BE2C (cell line): ENCODE results near the gene ADAMTS17.
A peak's percentile ranks its signal among the peaks of the same experiment; 100 is the strongest.

Experiments
- DNase-seq: peaks from one replicate; pipeline ENCODE4 v3.0.0-alpha.2; 2020
- H3K27me3 ChIP-seq: fragments of 250-450 bp; sonication (Bioruptor Pico); 2 replicates; pipeline ENCODE4 v1.5.1; 2020; ENCODE audit warnings: mild to moderate bottlenecking
- H3K36me3 ChIP-seq: fragments of 250-450 bp; sonication (Bioruptor Pico); 2 replicates; pipeline ENCODE4 v1.5.1; 2020; ENCODE audit warnings: mild to moderate bottlenecking
- H3K4me1 ChIP-seq: fragments of 250-450 bp; sonication (Bioruptor Pico); 2 replicates; pipeline ENCODE4 v1.5.1; 2020
- H3K4me3 ChIP-seq: 2 replicates; pipeline ENCODE4 v1.5.1; 2011; ENCODE audit warnings: low read depth, low read length
- H3K9me3 ChIP-seq: fragments of 250-450 bp; sonication (Bioruptor Pico); 2 replicates; pipeline ENCODE4 v1.5.1; 2020
- TF ChIP-seq, protein P1 (sequence below): IDR thresholded peaks from 2 replicates; pipeline ENCODE4 v1.5.1; 2012; ENCODE audit warnings: mild to moderate bottlenecking, low read depth, low read length

The ADAMTS17 gene

DNA sequence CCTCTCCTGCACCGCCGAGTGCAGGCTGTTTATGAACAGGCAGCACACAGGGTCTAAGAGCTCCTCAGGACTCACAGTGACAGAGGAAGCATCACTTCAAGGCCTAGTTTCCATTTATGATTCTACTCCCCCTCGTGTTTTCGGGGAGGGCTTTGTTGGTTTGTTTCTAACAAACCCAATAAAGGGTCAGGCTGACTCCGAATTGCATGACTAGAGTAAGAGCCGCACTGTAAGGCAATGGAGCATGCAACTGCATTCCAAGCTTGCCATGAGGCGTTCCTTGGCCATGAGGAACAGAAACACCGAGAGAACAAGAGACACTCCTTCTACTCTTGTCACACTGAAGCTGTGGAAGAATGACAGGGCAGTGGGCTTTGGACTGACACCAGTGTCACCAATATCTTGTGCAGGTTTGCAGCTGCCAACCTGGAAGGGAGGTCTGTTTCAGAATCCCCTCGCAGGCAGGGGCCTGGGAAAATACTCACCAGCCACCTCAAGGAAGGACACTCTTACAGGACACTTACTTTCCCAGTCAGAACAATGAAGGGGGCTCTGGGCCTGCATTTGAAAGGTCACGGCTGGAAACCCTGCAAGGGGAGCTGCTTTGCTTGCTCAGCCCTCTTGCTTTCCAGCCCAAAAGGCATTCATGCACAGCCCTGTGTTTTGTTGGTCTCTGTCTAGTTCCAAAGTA is 96.8 kb downstream of the ADAMTS17 start:
- H3K4me3 ChIP-seq, result no peak overlapping the region
- H3K4me1 ChIP-seq, result no peaks in the 10 kb centered on the region
- no peaks in the 10 kb centered on the region for H3K9me3 ChIP-seq
- TF ChIP-seq, protein P1, sequence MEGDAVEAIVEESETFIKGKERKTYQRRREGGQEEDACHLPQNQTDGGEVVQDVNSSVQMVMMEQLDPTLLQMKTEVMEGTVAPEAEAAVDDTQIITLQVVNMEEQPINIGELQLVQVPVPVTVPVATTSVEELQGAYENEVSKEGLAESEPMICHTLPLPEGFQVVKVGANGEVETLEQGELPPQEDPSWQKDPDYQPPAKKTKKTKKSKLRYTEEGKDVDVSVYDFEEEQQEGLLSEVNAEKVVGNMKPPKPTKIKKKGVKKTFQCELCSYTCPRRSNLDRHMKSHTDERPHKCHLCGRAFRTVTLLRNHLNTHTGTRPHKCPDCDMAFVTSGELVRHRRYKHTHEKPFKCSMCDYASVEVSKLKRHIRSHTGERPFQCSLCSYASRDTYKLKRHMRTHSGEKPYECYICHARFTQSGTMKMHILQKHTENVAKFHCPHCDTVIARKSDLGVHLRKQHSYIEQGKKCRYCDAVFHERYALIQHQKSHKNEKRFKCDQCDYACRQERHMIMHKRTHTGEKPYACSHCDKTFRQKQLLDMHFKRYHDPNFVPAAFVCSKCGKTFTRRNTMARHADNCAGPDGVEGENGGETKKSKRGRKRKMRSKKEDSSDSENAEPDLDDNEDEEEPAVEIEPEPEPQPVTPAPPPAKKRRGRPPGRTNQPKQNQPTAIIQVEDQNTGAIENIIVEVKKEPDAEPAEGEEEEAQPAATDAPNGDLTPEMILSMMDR, result no peak
- no peaks in the 10 kb centered on the region for H3K36me3 ChIP-seq
- DNase-seq, result no peak
- H3K27me3 ChIP-seq, result no peaks in the 10 kb centered on the region

DNA sequence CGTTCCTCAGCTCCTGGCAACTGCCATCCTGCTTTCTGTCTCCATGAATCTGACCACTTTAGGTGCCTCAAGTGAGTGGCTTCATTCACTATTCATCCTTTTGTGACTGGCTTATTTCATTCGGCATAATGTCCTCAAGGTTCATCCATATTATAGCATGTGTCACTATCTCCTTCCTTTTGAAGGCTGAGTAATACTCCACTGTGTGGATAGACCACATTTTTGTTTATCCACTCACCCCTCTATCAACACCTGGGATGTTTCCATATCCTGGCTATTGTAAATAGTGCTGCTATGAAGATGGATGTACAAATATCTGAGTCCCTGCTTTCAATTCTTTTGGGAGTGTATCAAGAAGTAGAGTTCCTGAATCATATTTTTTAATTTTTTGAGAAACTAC is 98.8 kb downstream of the ADAMTS17 start:
- Histone ChIP-seq H3K9me3 (no peaks in the 10 kb centered on the region), H3K27me3 (no peaks in the 10 kb centered on the region), H3K4me3 (no peak overlapping the region), H3K4me1 (no peaks in the 10 kb centered on the region), H3K36me3 (no peaks in the 10 kb centered on the region)
- DNase-seq, result no peak
- TF ChIP-seq, protein P1, result no peak

DNA sequence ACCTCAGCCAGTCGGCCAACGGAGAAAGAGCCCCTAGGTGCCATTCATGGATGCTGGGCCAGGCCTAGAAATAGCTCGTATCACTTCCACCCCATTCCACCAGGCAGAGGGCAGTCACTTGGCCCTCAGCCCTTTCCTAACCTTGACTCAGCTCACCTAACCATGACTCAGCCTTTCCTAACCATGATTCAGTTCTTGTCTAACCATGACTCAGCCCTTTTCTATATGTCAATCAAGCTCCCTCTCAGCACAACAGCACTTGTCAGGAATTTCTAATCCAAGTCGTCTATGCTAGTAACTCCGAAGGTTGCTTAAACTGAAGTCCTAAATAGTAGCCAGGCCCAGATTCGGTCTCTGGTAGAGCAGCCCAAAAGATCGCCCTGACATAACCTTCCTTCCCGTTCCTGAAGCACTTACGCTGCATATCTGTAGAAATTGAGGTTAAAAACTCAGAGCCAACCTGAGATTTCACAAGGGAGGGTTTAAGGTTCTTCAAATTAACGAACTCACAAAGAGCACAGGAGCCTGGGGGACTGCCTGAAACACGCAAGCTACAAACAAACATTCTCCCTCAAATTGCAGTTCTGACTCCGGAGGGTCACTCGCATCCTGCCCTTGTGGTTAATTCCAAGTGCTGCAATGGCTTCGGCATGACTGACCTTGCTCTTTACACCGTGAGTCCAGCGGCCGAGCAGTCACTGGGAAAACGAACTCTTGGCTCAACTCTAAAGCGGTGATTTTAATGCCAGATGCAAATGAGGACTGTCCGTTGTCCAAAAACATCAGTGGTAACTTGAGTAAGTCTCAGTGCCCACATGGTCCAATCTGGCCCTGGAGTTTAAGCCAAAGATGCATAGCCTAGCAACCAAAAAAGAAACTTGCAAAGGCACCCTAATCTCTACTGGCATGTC is 99.9 kb downstream of the ADAMTS17 start:
- Histone ChIP-seq H3K36me3 (no peaks in the 10 kb centered on the region), H3K4me1 (no peaks in the 10 kb centered on the region), H3K27me3 (no peaks in the 10 kb centered on the region), H3K4me3 (no peak overlapping the region), H3K9me3 (no peaks in the 10 kb centered on the region)
- TF ChIP-seq, protein P1, result no peak
- peak; percentile 22 for DNase-seq

DNA sequence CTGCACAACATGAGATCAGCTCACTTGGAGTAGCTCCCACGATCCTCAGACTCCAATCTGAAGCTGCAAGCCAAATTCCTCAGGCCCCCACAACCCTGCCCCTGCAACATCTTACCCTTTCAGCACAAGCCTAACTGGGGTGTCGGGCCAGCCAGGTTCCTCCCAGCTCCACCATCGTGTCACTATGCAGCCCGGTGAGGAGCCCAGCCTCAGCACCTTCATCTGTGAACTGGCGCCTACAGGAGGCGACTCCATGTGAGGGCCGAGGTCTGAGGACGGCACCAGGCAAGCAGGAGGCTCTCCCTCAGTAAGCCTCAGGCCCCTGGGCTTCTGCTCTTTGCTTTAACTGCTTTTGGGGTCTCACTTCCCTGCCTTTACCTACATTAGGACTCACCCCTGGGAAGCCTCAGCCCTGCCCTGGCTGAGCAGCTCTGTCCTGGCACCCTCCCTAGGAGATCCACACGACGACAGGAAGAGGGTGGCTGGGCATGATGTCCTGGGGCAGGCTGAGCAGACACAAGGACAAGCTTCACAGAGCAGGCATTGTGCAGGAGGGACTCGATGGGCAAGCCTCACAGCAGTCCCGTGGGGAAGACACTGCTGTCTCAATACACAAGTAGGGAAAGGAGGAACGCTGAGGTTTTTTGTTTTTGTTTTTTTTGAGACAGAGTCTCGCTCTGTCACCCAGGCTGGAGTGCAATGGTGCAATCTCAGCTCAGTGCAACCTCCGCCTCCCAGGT is 104.6 kb downstream of the ADAMTS17 start:
- no peak for DNase-seq
- no peak overlapping the region for H3K4me3 ChIP-seq
- TF ChIP-seq, protein P1, result no peak
- no peaks in the 10 kb centered on the region for H3K9me3 ChIP-seq
- no peaks in the 10 kb centered on the region for H3K4me1 ChIP-seq
- no peaks in the 10 kb centered on the region; the same call in 1 of the 2 replicates for H3K36me3 ChIP-seq
- no peaks in the 10 kb centered on the region for H3K27me3 ChIP-seq

DNA sequence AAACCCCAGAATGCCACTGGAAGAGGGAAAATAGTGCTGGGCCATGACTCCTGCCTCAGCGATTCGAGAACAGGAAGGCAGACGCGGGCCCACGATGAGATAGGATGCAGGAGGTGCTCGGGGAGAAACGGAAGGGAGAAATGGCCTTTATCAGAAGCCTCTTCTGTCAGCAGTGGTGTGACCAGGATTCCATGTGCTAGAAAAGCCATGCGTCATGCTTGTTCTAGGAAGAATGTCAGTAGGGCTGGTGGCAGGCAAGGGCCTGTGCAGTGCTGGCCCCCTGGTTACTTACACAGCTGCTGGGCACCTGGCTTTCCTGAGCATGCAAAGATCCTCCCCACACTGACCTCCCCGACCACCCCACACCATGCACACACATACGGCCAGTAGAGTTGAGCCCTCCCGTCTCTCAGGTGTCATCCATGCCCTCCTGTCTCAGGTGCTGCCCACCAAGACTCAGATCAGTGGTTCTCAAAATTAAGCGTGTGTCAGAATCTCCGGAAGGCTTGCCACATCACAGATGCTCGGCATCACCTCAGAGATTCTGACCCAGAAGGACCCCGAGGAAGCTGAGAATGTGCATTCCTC is 106.7 kb downstream of the ADAMTS17 start:
- no peaks in the 10 kb centered on the region; the same call in none of the 2 replicates for H3K36me3 ChIP-seq
- DNase-seq, result no peak
- TF ChIP-seq, protein P1, result no peak
- no peaks in the 10 kb centered on the region for H3K4me1 ChIP-seq
- H3K9me3 ChIP-seq, result no peaks in the 10 kb centered on the region
- H3K27me3 ChIP-seq, result no peaks in the 10 kb centered on the region
- H3K4me3 ChIP-seq, result no peak overlapping the region
